ENCODE results near the gene IL1RAPL2. TPM values are rescaled to one million over a fixed set of nuclear protein-coding genes. Genes with fewer than 3 reads are reported as not detected.
"Not testable (repeated sequence)": the region's sequence is repeated elsewhere in the genome, so short reads cannot be mapped to it uniquely, and the experiment has no call there.

The IL1RAPL2 gene
- total RNA-seq, 1 donor from 2014 or later = 0.58 TPM

DNA sequence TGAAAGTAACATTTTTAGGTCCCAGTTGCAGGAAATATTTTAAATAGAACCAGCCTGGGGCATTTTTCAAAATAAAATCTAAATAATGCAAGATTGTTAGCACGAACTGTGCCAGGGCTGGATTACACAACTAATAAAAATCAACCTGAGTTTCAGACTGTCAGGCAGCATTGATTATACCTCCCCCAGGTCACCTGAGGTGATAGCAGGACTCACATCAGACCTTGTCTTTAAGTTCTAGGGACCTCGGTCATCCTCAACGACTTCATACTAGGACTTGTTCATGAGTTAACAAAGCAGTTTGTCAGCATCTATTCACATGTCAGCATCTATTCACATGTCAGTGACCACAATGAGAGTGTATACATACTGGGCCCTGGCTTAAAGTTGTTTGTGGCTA is 663.1 kb downstream of the IL1RAPL2 start:
- Mint-ChIP-seq H3K27me3 (ENCODE audit: low read depth) (no peaks in the 10 kb centered on the region), H3K4me3 (no peak overlapping the region), H3K36me3 (ENCODE audit: low read depth) (no peaks in the 10 kb centered on the region), H3K4me1 (peaks cover 7% of the 10 kb centered on the region), H3K9me3 (peaks cover 2% of the 10 kb centered on the region), H3K27ac (ENCODE audit: unreplicated experiment) (no peak overlapping the region)
- DNase-seq (ENCODE audit: low read depth, low spot score) = no peak
- TF ChIP-seq, protein P1, sequence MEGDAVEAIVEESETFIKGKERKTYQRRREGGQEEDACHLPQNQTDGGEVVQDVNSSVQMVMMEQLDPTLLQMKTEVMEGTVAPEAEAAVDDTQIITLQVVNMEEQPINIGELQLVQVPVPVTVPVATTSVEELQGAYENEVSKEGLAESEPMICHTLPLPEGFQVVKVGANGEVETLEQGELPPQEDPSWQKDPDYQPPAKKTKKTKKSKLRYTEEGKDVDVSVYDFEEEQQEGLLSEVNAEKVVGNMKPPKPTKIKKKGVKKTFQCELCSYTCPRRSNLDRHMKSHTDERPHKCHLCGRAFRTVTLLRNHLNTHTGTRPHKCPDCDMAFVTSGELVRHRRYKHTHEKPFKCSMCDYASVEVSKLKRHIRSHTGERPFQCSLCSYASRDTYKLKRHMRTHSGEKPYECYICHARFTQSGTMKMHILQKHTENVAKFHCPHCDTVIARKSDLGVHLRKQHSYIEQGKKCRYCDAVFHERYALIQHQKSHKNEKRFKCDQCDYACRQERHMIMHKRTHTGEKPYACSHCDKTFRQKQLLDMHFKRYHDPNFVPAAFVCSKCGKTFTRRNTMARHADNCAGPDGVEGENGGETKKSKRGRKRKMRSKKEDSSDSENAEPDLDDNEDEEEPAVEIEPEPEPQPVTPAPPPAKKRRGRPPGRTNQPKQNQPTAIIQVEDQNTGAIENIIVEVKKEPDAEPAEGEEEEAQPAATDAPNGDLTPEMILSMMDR (conservative IDR thresholded peaks at IDR 0.05) = no peak

DNA sequence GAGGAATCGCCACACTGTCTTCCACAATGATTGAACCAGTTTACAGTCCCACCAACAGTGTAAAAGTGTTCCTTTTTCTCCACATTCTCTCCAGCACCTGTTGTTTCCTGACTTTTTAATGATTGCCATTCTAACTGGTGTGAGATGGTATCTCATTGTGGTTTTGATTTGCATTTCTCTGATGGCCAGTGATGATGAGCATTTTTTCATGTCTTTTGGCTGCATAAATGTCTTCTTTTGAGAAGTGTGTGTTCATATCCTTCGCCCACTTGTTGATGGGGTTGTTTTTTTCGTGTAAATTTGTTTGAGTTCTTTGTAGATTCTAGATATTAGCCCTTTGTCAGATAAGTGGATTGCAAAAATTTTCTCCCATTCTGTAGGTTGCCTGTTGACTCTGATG is 671.4 kb downstream of the IL1RAPL2 start:
- not testable (repeated sequence) for H3K27me3 Mint-ChIP-seq (ENCODE audit: low read depth); H3K36me3 Mint-ChIP-seq (ENCODE audit: low read depth); DNase-seq (ENCODE audit: low read depth, low spot score); H3K9me3 Mint-ChIP-seq; H3K4me3 Mint-ChIP-seq; H3K4me1 Mint-ChIP-seq; H3K27ac Mint-ChIP-seq (ENCODE audit: unreplicated experiment)

DNA sequence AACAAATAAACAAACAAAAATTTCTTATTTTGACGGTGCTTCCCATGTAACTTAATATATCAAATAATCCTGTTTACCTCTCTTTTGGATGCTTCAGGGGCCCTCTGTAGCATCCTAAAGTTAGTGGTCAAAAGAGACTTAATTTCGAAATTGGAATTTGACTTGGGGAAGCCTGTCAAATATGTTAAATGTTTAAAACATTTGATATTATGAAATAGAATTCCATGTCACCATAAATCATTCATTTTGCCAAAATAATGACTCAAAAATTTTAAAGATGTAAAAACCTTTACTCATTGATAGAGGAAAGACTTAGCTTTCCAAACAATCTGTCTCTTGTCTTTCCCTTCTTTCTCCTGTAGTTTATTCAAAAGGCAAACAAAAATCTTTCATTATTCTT is 675.1 kb downstream of the IL1RAPL2 start:
- Mint-ChIP-seq H3K4me1 (no peaks in the 10 kb centered on the region), H3K27me3 (ENCODE audit: low read depth) (no peaks in the 10 kb centered on the region), H3K4me3 (no peak overlapping the region), H3K9me3 (peaks cover 3% of the 10 kb centered on the region), H3K36me3 (ENCODE audit: low read depth) (no peaks in the 10 kb centered on the region), H3K27ac (ENCODE audit: unreplicated experiment) (no peak overlapping the region)
- DNase-seq (ENCODE audit: low read depth, low spot score) = no peak
- TF ChIP-seq, protein P1 (conservative IDR thresholded peaks at IDR 0.05) = no peak

DNA sequence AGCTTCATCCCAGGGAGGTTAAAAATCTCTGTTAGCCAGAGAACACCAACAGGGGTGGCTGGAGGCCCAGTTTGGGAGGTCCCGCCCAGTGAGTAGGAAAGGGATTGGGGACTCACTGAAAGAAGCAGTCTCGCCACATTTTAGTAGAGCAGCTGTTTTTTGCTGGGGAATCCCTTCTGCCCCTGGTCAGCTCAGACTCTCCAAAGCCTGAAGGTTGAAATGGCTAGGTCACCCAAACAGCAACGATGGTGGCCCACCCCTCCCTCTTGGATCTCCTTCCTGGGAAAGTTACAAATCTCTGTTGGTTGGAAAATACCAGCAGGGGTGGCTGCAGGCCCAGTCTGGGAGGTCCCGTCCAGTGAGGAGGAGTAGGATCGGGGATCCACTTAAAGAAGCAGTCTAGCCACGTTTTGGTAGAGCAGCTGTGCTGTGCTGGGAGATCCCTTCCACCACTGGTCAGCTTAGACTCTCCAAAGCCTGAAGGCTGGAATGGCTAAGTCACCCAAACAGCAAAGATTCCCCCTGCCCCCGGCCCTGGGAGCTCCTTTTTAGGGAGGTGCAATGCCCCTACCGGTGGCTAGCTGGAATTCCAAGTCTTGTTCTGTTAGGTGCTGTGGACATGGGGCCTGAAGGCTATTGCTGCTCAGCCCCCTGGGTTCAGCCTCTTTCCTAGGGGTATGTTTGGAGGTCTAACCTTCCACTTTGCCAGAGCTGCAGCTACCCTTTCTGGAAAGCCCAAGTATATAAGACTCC is 694.5 kb downstream of the IL1RAPL2 start:
- no peaks in the 10 kb centered on the region for H3K4me1 Mint-ChIP-seq
- H3K9me3 Mint-ChIP-seq = peaks cover 9% of the 10 kb centered on the region
- H3K27me3 Mint-ChIP-seq (ENCODE audit: low read depth) = peaks cover 2% of the 10 kb centered on the region
- H3K36me3 Mint-ChIP-seq (ENCODE audit: low read depth) = no peaks in the 10 kb centered on the region
- DNase-seq (ENCODE audit: low read depth, low spot score) = no peak
- TF ChIP-seq, protein P1 (conservative IDR thresholded peaks at IDR 0.05) = no peak
- H3K4me3 Mint-ChIP-seq = no peak overlapping the region
- H3K27ac Mint-ChIP-seq (ENCODE audit: unreplicated experiment) = no peak overlapping the region

DNA sequence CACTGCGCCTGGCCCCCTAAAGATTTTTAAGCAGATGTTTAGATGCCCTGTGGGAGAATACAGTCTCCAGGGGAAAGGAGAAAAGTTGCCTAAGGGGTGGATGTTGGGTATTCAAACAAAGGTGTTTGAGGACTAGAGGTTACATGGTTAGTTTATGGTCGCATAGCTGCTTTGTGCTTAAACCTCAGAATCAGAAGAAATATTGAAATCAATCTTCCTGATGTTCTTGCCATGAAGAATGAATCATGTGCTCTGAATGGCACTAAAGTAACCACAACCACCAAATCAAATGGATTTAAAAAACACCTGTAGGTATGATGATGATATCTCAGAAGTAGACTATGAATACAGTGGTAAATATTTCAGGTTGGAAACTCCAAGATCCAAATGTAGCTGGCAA is 697.2 kb downstream of the IL1RAPL2 start:
- Mint-ChIP-seq H3K4me3 (no peak overlapping the region), H3K27me3 (ENCODE audit: low read depth) (no peaks in the 10 kb centered on the region), H3K4me1 (no peaks in the 10 kb centered on the region), H3K27ac (ENCODE audit: unreplicated experiment) (no peak overlapping the region), H3K36me3 (ENCODE audit: low read depth) (no peaks in the 10 kb centered on the region), H3K9me3 (peaks cover 9% of the 10 kb centered on the region)
- no peak for DNase-seq (ENCODE audit: low read depth, low spot score)
- TF ChIP-seq, protein P1 (conservative IDR thresholded peaks at IDR 0.05) = no peak

DNA sequence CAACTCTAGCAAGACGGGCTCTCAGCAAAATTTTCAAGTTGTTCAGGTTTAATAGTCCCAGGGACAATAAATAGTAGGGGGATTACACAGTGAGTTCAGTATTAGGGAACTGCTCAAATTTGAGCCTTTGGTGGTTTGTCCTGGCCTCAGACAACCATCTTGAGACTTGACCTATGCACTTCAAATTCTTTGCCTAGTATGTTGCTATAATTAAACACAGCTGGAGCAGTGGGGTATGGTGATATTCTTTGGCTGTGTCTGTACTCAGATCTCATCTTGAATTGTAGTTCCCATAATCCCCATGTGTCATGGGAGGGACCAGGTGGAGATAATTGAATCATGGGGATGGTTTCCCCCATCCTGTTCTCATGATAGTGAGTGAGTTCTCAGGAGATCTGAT is 697.8 kb downstream of the IL1RAPL2 start:
- no peak for DNase-seq (ENCODE audit: low read depth, low spot score)
- Mint-ChIP-seq H3K4me3 (no peak overlapping the region), H3K9me3 (peaks cover 9% of the 10 kb centered on the region), H3K36me3 (ENCODE audit: low read depth) (no peaks in the 10 kb centered on the region), H3K4me1 (no peaks in the 10 kb centered on the region), H3K27ac (ENCODE audit: unreplicated experiment) (no peak overlapping the region), H3K27me3 (ENCODE audit: low read depth) (no peaks in the 10 kb centered on the region)
- TF ChIP-seq, protein P1 (conservative IDR thresholded peaks at IDR 0.05) = no peak
